Kidney epithelial cell (primary cell): ENCODE results near the gene EHD3. TPM values are rescaled to one million over a fixed set of nuclear protein-coding genes. Genes with fewer than 3 reads are reported as not detected.

Experiments used
- DNase-seq: peaks from one replicate; pipeline ENCODE4 v3.0.0-alpha.2; 2010; ENCODE audit warnings: low read depth
- H3K27me3 ChIP-seq: 2 replicates; pipeline ENCODE4 v1.6.0; 2011; ENCODE audit warnings: low read length; ENCODE audit not compliant: control insufficient read depth, insufficient read depth
- H3K36me3 ChIP-seq: 2 replicates; pipeline ENCODE4 v1.5.1; 2011; ENCODE audit warnings: low read length; ENCODE audit not compliant: control insufficient read depth, insufficient read depth
- H3K4me3 ChIP-seq: 2 replicates; pipeline ENCODE4 v1.5.1; 2011; ENCODE audit warnings: low read depth, mild to moderate bottlenecking, control low read depth, low read length
- CTCF ChIP-seq: IDR thresholded peaks from 2 replicates; pipeline ENCODE4 v1.5.1; 2011; ENCODE audit warnings: mild to moderate bottlenecking, moderate library complexity, low read length, control low read depth, inconsistent platforms; ENCODE audit not compliant: insufficient read depth, poor library complexity, severe bottlenecking
- total RNA-seq: library from RNA; depleted of rRNA; stranded (reverse); fragments of >200 nt; gene quantifications from 2 replicates; pipeline ENCODE4 v1.2.3, GENCODE V29; 2015

Gene EHD3
- total RNA-seq, 1 donor from 2014 or later, result 11.4 TPM

- Histone ChIP-seq H3K4me3 (no peak overlapping the region), H3K36me3 (no peaks in the 10 kb centered on the region), H3K27me3 (no peaks in the 10 kb centered on the region)
- peak; percentile 56 for DNase-seq
- no peak for TF ChIP-seq CTCF
Observed at GRCh38 chr2:31297751-31298150, 63.8 kb downstream of the EHD3 start.

GRCh38 chr2:31299547-31299946 lies 65.6 kb downstream of the EHD3 start:
- no peaks in the 10 kb centered on the region for H3K27me3 ChIP-seq
- no peak for DNase-seq
- H3K36me3 ChIP-seq, result no peaks in the 10 kb centered on the region
- no peak overlapping the region for H3K4me3 ChIP-seq
- TF ChIP-seq CTCF, result no peak

GRCh38 chr2:31300309-31300708 lies 66.4 kb downstream of the EHD3 start:
- Histone ChIP-seq H3K36me3 (no peaks in the 10 kb centered on the region), H3K4me3 (no peak overlapping the region), H3K27me3 (no peaks in the 10 kb centered on the region)
- no peak for TF ChIP-seq CTCF
- DNase-seq, result no peak

GRCh38 chr2:31302940-31303563 lies 69.1 kb downstream of the EHD3 start:
- Histone ChIP-seq H3K4me3 (no peak overlapping the region), H3K36me3 (no peaks in the 10 kb centered on the region), H3K27me3 (no peaks in the 10 kb centered on the region)
- DNase-seq, result no peak
- TF ChIP-seq CTCF, result no peak

- no peak for DNase-seq
- Histone ChIP-seq H3K27me3 (no peaks in the 10 kb centered on the region), H3K4me3 (no peak overlapping the region), H3K36me3 (no peaks in the 10 kb centered on the region)
- no peak for TF ChIP-seq CTCF
Observed at GRCh38 chr2:31304816-31305215, 70.9 kb downstream of the EHD3 start.

GRCh38 chr2:31312898-31313297 lies 78.9 kb downstream of the EHD3 start:
- Histone ChIP-seq H3K4me3 (no peak overlapping the region), H3K27me3 (no peaks in the 10 kb centered on the region), H3K36me3 (no peaks in the 10 kb centered on the region)
- TF ChIP-seq CTCF, result no peak
- no peak for DNase-seq
